ENCODE data around the gene URAD. TPM values are rescaled to one million over a fixed set of nuclear protein-coding genes. Genes with fewer than 3 reads are reported as not detected.
"Not testable (repeated sequence)": the region's sequence is repeated elsewhere in the genome, so short reads cannot be mapped to it uniquely, and the experiment has no call there.

The URAD gene, protein sequence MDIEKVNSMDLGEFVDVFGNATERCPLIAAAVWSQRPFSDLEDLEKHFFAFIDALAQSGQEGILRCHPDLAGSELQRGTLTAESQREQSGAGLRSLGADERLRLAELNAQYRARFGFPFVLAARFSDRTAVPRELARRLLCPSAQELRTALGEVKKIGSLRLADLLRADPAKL
- total RNA-seq: not detected

GRCh38 chr13:27988520-27988919, at the start of gene URAD:
TSS of gene URAD (minus strand) at chr13:27988693. CDS start at chr13:27988637, 56 bp downstream.
- no peak for DNase-seq

- no peak for DNase-seq
Measured at GRCh38 chr13:28037399-28037798, 48.9 kb upstream of the URAD start.

DNA sequence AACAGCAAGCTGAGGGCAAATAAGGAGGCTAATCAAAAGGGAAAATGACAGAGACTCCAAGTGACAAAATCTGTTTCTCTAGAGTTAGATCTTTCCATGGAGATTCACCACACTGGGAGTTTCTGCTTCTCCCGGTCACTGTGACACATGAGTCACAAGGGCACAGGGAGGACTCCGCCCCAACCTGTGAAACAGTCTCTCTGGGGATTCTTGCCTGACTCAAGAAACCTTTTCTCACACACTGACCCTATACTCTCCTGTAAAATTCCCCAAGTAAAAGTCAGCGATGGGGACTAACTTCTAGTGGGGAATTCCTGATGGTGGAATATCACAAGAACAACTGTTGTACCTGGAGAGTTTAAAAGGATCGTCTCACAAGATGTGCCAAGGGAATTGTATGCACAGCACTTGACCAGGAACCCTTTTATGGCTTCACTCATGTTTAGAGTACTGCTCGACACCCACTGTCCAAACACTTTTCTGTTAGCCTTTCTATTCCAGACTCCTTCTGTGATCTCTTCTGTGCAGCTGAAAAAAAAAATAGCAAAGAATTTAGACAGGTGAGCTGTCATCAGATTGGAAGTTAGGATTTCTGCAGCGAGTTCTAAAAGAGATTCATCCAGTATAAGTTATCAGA, 46.8 kb upstream of the URAD start:
- no peak for DNase-seq

DNA sequence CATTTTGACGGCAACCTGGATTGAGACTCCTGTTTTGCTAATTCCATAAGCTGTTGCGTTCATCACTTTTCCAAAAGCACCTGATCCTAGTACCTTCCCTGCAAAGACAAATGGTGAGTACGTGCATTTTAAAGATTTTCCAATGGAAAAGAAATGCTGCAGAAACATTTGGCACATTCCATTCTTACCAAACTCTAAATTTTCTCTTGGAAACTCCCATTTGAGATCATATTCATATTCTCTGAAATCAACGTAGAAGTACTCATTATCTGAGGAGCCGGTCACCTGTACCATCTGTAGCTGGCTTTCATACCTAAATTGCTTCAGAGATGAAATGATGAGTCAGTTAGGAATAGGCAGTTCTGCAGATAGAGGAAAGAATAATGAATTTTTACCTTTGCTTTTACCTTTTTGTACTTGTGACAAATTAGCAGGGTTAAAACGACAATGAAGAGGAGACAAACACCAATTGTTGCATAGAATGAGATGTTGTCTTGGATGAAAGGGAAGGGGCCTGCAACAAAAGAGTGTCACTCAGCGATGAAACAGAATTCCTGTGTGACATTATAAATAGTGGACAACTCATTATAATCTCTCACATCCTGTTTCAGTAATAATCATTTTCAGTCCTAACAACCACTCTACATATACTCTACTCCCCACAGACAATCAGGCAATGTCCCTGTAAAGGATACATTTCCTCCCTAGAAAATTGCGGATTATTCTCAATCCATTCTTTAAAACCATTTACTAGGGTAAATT, 45.6 kb upstream of the URAD start:
- DNase-seq: no peak

- DNase-seq: not testable (repeated sequence)
Measured at GRCh38 chr13:28032438-28032837, 43.9 kb upstream of the URAD start.

- DNase-seq: no peak
Measured at GRCh38 chr13:28031896-28032288, 43.4 kb upstream of the URAD start.

GRCh38 chr13:28031220-28031895, 42.9 kb upstream of the URAD start:
- DNase-seq: no peak

DNA sequence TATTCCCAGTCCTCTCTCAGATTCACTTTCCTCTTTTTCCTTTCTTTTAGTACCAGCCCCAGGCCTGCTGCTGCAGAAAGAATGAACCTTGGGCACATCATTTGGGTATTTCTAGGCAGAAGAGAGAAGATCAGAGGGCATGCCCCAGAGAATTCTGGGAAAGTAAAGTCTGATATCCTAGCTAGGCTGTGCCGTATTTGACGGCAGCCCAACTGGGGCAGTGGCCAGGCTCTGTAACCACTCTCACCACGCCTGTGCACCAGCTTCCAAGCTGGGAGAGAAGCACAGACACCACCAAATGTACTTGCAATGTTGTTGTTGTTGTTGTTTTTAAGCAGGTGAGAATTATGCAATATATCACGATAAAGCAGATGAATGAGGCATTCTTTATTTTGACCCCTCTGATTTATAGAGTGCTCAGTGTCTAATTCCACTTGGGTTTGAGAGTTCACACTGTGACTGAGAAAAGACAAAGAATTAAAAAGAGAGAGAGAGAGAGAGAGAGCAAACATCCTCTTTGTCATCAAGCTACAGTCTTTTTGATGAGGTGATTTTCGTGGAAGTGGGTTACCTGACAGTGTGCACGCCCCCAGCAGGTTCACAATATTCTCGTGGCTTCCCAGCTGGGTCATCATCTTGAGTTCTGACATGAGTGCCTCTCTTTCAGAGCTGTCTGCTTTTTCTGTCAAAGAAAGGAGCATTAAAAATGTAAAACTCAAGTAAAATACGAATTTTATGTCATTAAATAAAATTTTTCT, 39.3 kb upstream of the URAD start:
- DNase-seq: no peak

DNA sequence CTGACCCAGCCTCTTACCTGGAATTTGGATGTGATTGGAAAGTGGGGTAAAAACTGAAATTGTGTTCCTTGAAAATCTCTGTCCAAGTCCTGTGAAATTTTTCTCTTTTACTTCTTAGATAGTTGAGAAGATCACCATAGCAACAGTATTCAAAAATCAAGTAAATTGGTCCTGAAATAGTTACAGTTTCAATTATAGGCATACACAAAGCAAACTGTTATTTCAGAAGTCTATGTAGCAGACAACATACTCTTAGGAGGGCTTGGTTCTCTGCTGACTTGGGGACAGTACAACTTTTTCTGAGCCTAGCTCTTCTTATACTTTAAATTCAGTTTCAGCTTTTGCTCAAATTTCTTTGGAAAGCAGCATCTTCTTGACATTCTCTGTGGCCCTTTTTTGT, 38.6 kb upstream of the URAD start:
- no peak for DNase-seq

GRCh38 chr13:28026508-28026907, 38.0 kb upstream of the URAD start:
- no peak for DNase-seq

GRCh38 chr13:28022848-28023518, 34.5 kb upstream of the URAD start:
- DNase-seq: no peak

- no peak for DNase-seq
Measured at GRCh38 chr13:28014301-28014700, 25.8 kb upstream of the URAD start.

DNA sequence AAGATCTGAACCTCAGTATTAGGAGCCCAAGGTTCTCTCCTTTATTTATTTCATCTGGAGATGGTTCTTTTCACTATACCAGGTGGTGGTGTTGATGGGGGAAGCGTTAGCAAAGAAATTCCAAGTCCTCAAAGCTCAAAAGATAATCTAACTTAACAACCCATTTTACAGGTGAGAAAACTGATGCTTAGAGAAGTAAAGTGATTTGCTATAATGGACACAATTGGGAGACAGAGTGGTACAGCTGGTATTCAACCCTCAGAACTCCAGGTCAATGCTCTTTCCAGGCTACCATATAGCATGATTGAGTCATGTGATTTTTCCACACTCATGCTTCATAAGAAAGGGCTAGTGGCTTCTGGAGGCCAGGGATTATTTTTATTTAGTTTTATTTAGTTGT, 25.0 kb upstream of the URAD start:
- no peak for DNase-seq

DNA sequence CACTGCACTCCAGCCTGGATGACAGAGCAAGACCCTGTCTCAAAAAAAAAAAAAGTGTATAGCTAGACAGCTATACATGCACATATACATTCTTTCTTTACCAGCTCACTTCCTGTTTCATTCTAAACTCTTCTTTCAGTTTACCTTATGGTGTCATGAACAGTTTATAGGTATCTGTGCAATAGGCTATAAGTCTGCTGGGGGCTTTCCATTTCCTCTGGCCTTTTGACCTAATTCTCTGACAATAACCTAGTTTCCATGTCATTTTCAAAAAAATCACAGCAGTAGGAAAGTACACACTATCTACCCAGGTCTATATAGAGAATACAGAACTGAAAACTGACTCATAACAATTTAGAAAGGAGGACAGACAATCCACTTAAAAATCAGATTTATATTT, 24.4 kb upstream of the URAD start:
- DNase-seq: no peak

DNA sequence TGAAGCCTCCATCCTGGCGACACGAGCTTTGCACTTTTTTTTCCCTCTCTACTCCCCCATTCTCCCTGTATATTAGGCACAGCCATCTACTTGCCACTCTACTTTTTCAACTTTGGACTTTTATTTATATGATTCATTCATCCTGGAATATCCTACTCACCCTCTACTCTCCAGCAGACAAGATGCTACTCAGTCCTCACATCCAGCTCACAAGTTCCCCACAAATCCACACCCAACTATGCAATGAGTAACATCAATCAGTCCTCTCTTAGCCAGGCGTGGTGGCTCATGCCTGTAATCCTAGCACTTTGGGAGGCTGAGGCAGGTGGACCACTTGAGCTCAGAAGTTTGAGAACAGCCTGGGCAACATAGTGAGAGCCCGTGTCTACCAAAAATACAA, 23.9 kb upstream of the URAD start:
- DNase-seq: no peak

GRCh38 chr13:28010046-28010445, 21.6 kb upstream of the URAD start:
- DNase-seq: no peak

DNA sequence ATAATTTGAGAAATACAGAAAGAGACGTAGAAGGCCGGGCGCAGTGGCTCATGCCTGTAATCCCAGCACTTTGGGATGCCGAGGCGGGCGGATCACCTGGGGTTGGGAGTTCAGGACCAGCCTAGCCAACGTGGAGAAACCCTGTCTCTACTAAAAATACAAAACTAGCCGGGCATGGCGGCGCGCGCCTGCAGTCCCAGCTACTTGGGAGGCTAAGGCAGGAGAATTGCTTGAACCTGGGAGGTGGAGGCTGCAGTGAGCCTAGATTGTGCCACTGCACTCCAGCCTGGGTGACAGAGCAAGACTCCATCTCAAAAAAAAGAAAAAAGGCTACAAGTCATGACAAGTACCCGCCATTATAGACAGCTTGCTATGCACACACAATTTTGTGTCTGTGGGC, 16.5 kb upstream of the URAD start:
- DNase-seq: not testable (repeated sequence)

DNA sequence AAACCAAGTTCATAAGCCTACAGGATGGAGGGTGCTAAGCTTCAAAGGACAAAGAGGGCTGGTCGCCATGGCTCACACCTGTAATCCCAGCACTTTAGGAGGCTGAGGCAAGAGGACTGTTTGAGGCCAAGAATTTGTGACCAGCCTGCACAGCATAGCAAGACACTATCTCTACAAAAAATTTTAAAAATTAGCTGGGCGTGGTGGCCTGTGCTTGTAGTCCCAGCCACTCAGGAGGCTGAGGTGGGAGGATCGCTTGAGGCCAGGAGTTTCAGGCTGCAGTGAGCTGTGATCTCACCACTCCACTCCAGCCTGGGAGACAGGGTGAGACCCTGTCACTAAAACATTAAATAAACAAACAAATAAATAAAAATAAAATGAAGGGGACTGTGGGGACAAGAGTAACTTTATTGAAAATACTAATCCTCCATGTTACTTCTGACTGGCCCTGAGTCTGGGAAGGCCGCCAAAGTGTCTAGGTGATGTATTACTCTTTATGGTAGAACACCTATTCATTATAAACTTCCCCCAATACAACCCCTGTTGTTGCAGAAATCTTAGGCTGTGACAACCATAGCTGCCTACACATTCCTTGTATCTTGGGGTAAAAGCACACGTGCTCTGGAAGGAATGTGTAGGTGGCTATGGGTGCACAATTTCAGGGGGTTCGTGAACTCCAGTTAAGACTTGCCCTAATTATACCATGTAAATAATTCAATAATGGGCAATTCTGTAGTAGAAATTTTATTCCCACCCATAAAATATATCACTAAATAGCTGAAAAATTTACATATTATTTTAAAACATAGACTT, 14.6 kb upstream of the URAD start:
- DNase-seq: no peak

- no peak for DNase-seq
Measured at GRCh38 chr13:28001837-28002473, 13.5 kb upstream of the URAD start.

DNA sequence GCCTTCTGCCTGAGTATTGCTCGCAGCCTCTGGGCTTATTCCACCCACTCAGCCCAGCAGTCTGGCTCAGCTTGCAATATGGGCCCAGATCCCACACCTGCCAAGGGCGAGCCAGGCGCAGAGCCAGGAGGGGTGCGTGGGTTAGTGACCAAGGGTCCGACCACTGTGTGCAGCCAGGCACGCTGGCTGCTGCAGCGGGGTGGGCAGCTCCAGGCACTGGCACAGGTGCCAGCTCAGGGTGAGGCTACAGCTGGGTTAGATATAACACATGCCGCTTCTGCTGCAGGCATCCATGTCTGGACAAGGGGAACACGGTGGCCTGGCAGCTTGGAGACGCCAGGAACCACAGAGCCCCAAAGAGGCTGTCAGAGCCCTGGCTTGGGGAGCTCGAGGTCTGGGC, 12.6 kb upstream of the URAD start:
- no peak for DNase-seq
